WTC11 (cell line): ENCODE results near the gene ASTN2. TPM values are rescaled to one million over a fixed set of nuclear protein-coding genes. Genes with fewer than 3 reads are reported as not detected.

Experiments used
- ATAC-seq: fragments of 200-7000 bp; cut with Tn5 transposase; 2 replicates; pipeline ENCODE4 v1.10.0; 2021; ENCODE audit warnings: mild to moderate bottlenecking, moderate library complexity
- CTCF ChIA-PET: fragments of 300-600 bp; sonication (Branson Sonifier 250); formaldehyde crosslinking; loops from one replicate; lab custom pipeline; 2021; ENCODE audit warnings: antibody characterized with exemption; lab: Charles Lee
- POLR2A ChIA-PET: fragments of 350-600 bp; sonication (Branson Sonifier 250); formaldehyde crosslinking; loops from one replicate; lab custom pipeline; 2021; ENCODE audit warnings: antibody characterized with exemption; lab: Charles Lee
- DNase-seq: peaks from one replicate; pipeline ENCODE4 v3.0.0; 2021; ENCODE audit warnings: low spot score
- H3K27ac Mint-ChIP-seq: 2 replicates; pipeline ENCODE4 v1.8.0; 2021; ENCODE audit warnings: mixed read lengths
- H3K27me3 Mint-ChIP-seq: 2 replicates; pipeline ENCODE4 v1.8.0; 2021; ENCODE audit warnings: low read depth, mild to moderate bottlenecking, moderate library complexity, mixed read lengths
- H3K36me3 Mint-ChIP-seq: 2 replicates; pipeline ENCODE4 v1.8.0; 2021; ENCODE audit warnings: mixed read lengths
- H3K4me1 Mint-ChIP-seq: 2 replicates; pipeline ENCODE4 v1.8.0; 2022; ENCODE audit warnings: mixed read lengths
- H3K4me3 Mint-ChIP-seq: 2 replicates; pipeline ENCODE4 v1.8.0; 2021; ENCODE audit warnings: mild to moderate bottlenecking, moderate library complexity, mixed read lengths
- H3K9me3 Mint-ChIP-seq: 2 replicates; pipeline ENCODE4 v1.8.0; 2021; ENCODE audit warnings: mixed read lengths
- AR ChIP-seq: fragments of 250-450 bp; sonication (Bioruptor Pico); IDR thresholded peaks from 2 replicates; pipeline ENCODE4 v1.9.0; 2021; ENCODE audit warnings: mild to moderate bottlenecking
- ATF3 ChIP-seq: sonication (generic); formaldehyde crosslinking; conservative IDR thresholded peaks from 2 replicates; pipeline ENCODE4 v1.8.1; 2022; ENCODE audit warnings: mild to moderate bottlenecking, missing genetic modification reagents
- E2F4 ChIP-seq: sonication (generic); formaldehyde crosslinking; IDR thresholded peaks from 2 replicates; pipeline ENCODE4 v1.8.1; 2022; ENCODE audit warnings: low read depth, mild to moderate bottlenecking, moderate library complexity, missing genetic modification reagents, borderline replicate concordance
- ERG ChIP-seq: fragments of 250-450 bp; sonication (Bioruptor Pico); IDR thresholded peaks from 2 replicates; pipeline ENCODE4 v1.8.0; 2021; ENCODE audit warnings: mild to moderate bottlenecking
- FOXP1 ChIP-seq: sonication (generic); formaldehyde crosslinking; IDR thresholded peaks from 2 replicates; pipeline ENCODE4 v1.8.0; 2022; ENCODE audit warnings: missing genetic modification reagents, mild to moderate bottlenecking, moderate library complexity, borderline replicate concordance
- FOXP4 ChIP-seq: sonication (generic); formaldehyde crosslinking; IDR thresholded peaks from 2 replicates; pipeline ENCODE4 v1.8.0; 2022; ENCODE audit warnings: mild to moderate bottlenecking, missing genetic modification reagents
- GABPB1 ChIP-seq: sonication (generic); formaldehyde crosslinking; IDR thresholded peaks from 2 replicates; pipeline ENCODE4 v1.8.1; 2023; ENCODE audit warnings: mild to moderate bottlenecking, missing genetic modification reagents
- IRF2 ChIP-seq: sonication (generic); formaldehyde crosslinking; IDR thresholded peaks from 2 replicates; pipeline ENCODE4 v1.8.0; 2022; ENCODE audit warnings: low read depth, missing genetic modification reagents, borderline replicate concordance
- KAT7 ChIP-seq: sonication (generic); formaldehyde crosslinking; IDR thresholded peaks from 2 replicates; pipeline ENCODE4 v1.8.1; 2023; ENCODE audit warnings: missing genetic modification reagents, mild to moderate bottlenecking, borderline replicate concordance
- MYBL2 ChIP-seq: sonication (generic); formaldehyde crosslinking; IDR thresholded peaks from 2 replicates; pipeline ENCODE4 v1.8.1; 2023; ENCODE audit warnings: mild to moderate bottlenecking, moderate library complexity, missing genetic modification reagents
- NFE2L1 ChIP-seq: sonication (generic); formaldehyde crosslinking; IDR thresholded peaks from 2 replicates; pipeline ENCODE4 v1.8.1; 2023; ENCODE audit warnings: missing genetic modification reagents
- NR2C2 ChIP-seq: sonication (generic); formaldehyde crosslinking; IDR thresholded peaks from 2 replicates; pipeline ENCODE4 v1.8.0; 2022; ENCODE audit warnings: mild to moderate bottlenecking, missing genetic modification reagents
- PREB ChIP-seq: sonication (generic); formaldehyde crosslinking; IDR thresholded peaks from 2 replicates; pipeline ENCODE4 v1.8.1; 2022; ENCODE audit warnings: mild to moderate bottlenecking, missing genetic modification reagents, moderate library complexity, borderline replicate concordance
- RELA ChIP-seq: sonication (generic); formaldehyde crosslinking; IDR thresholded peaks from 2 replicates; pipeline ENCODE4 v1.8.1; 2022; ENCODE audit warnings: missing genetic modification reagents, mild to moderate bottlenecking, borderline replicate concordance
- SMAD3 ChIP-seq: sonication (generic); formaldehyde crosslinking; IDR thresholded peaks from 2 replicates; pipeline ENCODE4 v1.8.0; 2022; ENCODE audit warnings: missing genetic modification reagents, mild to moderate bottlenecking, borderline replicate concordance
- SP1 ChIP-seq: sonication (generic); formaldehyde crosslinking; conservative IDR thresholded peaks from 2 replicates; pipeline ENCODE4 v1.8.1; 2022; ENCODE audit warnings: missing genetic modification reagents
- TCF7 ChIP-seq: sonication (generic); formaldehyde crosslinking; IDR thresholded peaks from 2 replicates; pipeline ENCODE4 v1.8.0; 2022; ENCODE audit warnings: mild to moderate bottlenecking, low read depth, missing genetic modification reagents, moderate library complexity
- TEAD1 ChIP-seq: sonication (generic); formaldehyde crosslinking; IDR thresholded peaks from 2 replicates; pipeline ENCODE4 v1.8.0; 2022; ENCODE audit warnings: mild to moderate bottlenecking, missing genetic modification reagents
- ZBTB43 ChIP-seq: sonication (generic); formaldehyde crosslinking; IDR thresholded peaks from 2 replicates; pipeline ENCODE4 v1.8.1; 2023; ENCODE audit warnings: mild to moderate bottlenecking, missing genetic modification reagents
- ZNF121 ChIP-seq: sonication (generic); formaldehyde crosslinking; IDR thresholded peaks from 2 replicates; pipeline ENCODE4 v1.8.0; 2023; ENCODE audit warnings: missing genetic modification reagents
- ZNF281 ChIP-seq: sonication (generic); formaldehyde crosslinking; IDR thresholded peaks from 2 replicates; pipeline ENCODE4 v1.8.0; 2023; ENCODE audit warnings: mild to moderate bottlenecking, missing genetic modification reagents
- ZNF396 ChIP-seq: fragments of 250-450 bp; sonication (Bioruptor Pico); IDR thresholded peaks from 2 replicates; pipeline ENCODE4 v1.8.0; 2021; ENCODE audit warnings: mild to moderate bottlenecking, moderate library complexity, borderline replicate concordance
- ZNF416 ChIP-seq: fragments of 250-450 bp; sonication (Bioruptor Pico); IDR thresholded peaks from 2 replicates; pipeline ENCODE4 v1.9.0; 2021; ENCODE audit warnings: mild to moderate bottlenecking, inconsistent platforms
- total RNA-seq: library from RNA; stranded (reverse); gene quantifications from 3 replicates; pipeline ENCODE4 v1.2.3, GENCODE V29; 2021

ASTN2 gene
- total RNA-seq, 1 experiment from 2014 or later = 16.2 TPM

GRCh38 chr9:116767219-116767618 lies 647.6 kb downstream of the ASTN2 start:
- Mint-ChIP-seq H3K9me3 (peaks cover 8% of the 10 kb centered on the region; the same call in 1 of the 2 replicates), H3K4me3 (no peak overlapping the region), H3K27me3 (no peaks in the 10 kb centered on the region), H3K27ac (no peak overlapping the region), H3K4me1 (no peaks in the 10 kb centered on the region), H3K36me3 (no peaks in the 10 kb centered on the region)
- POLR2A ChIA-PET = no interaction called here
- CTCF ChIA-PET = interaction anchor here (1.0 kb wide), 1 partner anchor 93 kb away, joined by 3 read pairs; no protein-coding TSS in a partner anchor
- no peak for DNase-seq
- TF ChIP-seq ZNF121 (CRISPR knock-in tag) = no peak
- TF ChIP-seq ATF3 (CRISPR knock-in tag) = no peak
- no peak for TF ChIP-seq SP1 (CRISPR knock-in tag)
- TF ChIP-seq MYBL2 (CRISPR knock-in tag) = no peak
- no peak for TF ChIP-seq E2F4 (CRISPR knock-in tag)
- no peak for TF ChIP-seq FOXP4 (CRISPR knock-in tag)
- TF ChIP-seq KAT7 = no peak
- no peak for TF ChIP-seq TCF7 (CRISPR knock-in tag)
- TF ChIP-seq GABPB1 (CRISPR knock-in tag) = no peak
- TF ChIP-seq RELA (CRISPR knock-in tag) = no peak
- TF ChIP-seq AR (CRISPR knock-in tag) = no peak
- TF ChIP-seq SMAD3 (CRISPR knock-in tag) = no peak
- no peak for TF ChIP-seq TEAD1 (CRISPR knock-in tag)
- TF ChIP-seq IRF2 (CRISPR knock-in tag) = no peak
- TF ChIP-seq FOXP1 = no peak
- TF ChIP-seq ZNF416 (CRISPR knock-in tag) = no peak
- no peak for TF ChIP-seq ERG (CRISPR knock-in tag)
- TF ChIP-seq PREB (CRISPR knock-in tag) = no peak
- ATAC-seq = no peak

GRCh38 chr9:116765011-116765410 lies 649.8 kb downstream of the ASTN2 start:
- ChIA-PET CTCF (no interaction called here), POLR2A (no interaction called here)
- H3K27me3 Mint-ChIP-seq = no peaks in the 10 kb centered on the region
- ATAC-seq = no peak
- peaks cover 15% of the 10 kb centered on the region for H3K4me1 Mint-ChIP-seq
- no peaks in the 10 kb centered on the region for H3K9me3 Mint-ChIP-seq
- no peak overlapping the region for H3K27ac Mint-ChIP-seq
- H3K4me3 Mint-ChIP-seq = no peak overlapping the region
- H3K36me3 Mint-ChIP-seq = no peaks in the 10 kb centered on the region
- DNase-seq = no peak
- no peak for TF ChIP-seq NR2C2 (CRISPR knock-in tag)
- no peak for TF ChIP-seq KAT7
- TF ChIP-seq ZBTB43 = no peak
- no peak for TF ChIP-seq ZNF396 (CRISPR knock-in tag)
- TF ChIP-seq NFE2L1 (CRISPR knock-in tag) = no peak
- TF ChIP-seq ZNF281 (CRISPR knock-in tag) = no peak
